G401 (cell line): ENCODE results near the gene PPP1R26. TPM values are rescaled to one million over a fixed set of nuclear protein-coding genes. Genes with fewer than 3 reads are reported as not detected.
"Not testable (repeated sequence)": the region's sequence is repeated elsewhere in the genome, so short reads cannot be mapped to it uniquely, and the experiment has no call there.

ENCODE experiments used
- DNase-seq: peaks from one replicate; pipeline ENCODE4 v3.0.0-alpha.2; 2015; ENCODE audit warnings: low spot score
- in situ Hi-C: cut with HindIII; loops from 2 replicates; pipeline ENCODE4 v1.10.0; 2016; ENCODE audit warnings: low sequenced_read_pairs, mixed read lengths
- total RNA-seq: library from RNA; depleted of rRNA; stranded (reverse); fragments of >200 nt; shearing (Covaris generic); gene quantifications from 2 replicates; pipeline ENCODE4 v1.2.3, GENCODE V29; 2014

PPP1R26 gene
- total RNA-seq, 1 experiment from 2014 or later = 17.9 TPM

- DNase-seq = no peak
- in situ Hi-C loops = no loop called here
Measured at GRCh38 chr9:135502168-135502872, 22.7 kb downstream of the PPP1R26 start.

GRCh38 chr9:135502873-135503321 lies 23.3 kb downstream of the PPP1R26 start:
- in situ Hi-C loops = no loop called here
- no peak for DNase-seq

DNA sequence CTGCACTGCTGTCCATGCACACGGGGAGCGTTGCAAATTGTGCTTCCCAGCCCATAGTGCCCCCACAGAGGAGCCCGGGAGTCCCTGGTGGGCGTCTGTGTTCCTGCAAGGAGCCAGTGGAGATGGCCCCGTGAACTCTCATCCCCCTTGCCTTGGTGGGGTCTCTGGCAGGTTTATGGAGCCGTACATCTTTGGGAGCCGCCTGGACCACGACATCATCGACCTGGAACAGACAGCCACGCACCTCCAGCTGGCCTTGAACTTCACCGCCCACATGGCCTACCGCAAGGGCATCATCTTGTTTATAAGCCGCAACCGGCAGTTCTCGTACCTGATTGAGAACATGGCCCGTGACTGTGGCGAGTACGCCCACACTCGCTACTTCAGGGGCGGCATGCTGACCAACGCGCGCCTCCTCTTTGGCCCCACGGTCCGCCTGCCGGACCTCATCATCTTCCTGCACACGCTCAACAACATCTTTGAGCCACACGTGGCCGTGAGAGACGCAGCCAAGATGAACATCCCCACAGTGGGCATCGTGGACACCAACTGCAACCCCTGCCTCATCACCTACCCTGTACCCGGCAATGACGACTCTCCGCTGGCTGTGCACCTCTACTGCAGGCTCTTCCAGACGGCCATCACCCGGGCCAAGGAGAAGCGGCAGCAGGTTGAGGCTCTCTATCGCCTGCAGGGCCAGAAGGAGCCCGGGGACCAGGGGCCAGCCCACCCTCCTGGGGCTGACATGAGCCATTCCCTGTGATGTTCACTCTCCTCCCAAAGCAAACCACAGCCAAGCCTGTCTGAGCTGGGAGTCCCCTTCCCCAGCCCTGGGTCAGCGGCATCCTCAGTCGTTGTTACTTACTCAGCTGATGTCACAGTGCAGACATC lies 24.0 kb downstream of the PPP1R26 start:
- in situ Hi-C loops = no loop called here
- no peak for DNase-seq

DNA sequence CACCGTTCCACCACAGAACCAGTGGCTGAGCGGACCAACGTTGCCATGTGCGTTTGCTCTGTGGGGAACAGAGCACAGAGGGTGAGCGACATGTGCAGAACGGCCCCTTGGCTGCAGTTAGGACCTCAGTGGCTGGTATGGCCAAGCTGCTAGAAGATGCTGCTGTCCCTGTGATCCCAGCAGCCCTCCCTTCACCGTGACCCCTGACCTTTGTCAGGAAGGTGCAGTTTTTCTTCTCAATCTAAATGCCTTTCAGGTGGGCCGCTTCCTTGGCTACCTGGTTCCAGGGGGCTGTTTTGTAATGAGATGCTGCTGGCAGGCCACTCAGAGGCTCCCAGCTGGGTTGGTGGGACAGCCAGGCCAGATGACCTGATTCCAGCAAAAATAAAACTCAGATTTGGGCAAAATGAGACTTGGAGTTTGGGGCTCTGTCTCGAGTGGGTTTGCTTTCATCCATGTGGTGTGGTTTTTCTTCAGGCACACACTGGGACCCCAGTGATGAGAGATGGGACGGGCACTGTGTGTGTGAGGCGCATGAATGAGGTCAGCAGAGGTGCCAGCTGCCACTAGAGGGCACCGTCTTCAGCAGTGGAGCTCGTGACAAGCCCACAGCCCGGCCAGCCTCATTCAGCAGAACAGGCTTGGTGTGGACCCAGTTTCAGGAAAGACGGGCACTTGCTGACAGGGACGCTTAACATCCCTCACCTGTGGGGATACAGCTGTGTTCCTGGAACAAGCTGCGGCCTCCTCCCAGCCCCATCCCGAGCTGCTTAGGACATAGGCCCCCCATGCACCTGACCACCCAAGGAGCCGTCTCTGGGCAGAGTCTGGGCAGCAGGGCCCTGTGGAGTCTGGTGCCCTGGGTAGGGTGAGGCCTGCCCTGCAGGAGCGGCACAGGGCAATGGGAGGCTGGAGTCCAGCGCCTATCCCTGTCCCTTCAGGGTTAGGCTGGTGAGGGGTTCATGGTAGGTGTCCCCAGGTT lies 25.0 kb downstream of the PPP1R26 start:
- peak; percentile 66 for DNase-seq
- in situ Hi-C loops = no loop called here

- no peak for DNase-seq
- in situ Hi-C loops = no loop called here
Measured at GRCh38 chr9:135505406-135506187, 26.0 kb downstream of the PPP1R26 start.

- no peak for DNase-seq
- in situ Hi-C loops = no loop called here
Measured at GRCh38 chr9:135506327-135507103, 26.9 kb downstream of the PPP1R26 start.

GRCh38 chr9:135507104-135508035 lies 27.8 kb downstream of the PPP1R26 start:
- DNase-seq = no peak
- in situ Hi-C loops = no loop called here

DNA sequence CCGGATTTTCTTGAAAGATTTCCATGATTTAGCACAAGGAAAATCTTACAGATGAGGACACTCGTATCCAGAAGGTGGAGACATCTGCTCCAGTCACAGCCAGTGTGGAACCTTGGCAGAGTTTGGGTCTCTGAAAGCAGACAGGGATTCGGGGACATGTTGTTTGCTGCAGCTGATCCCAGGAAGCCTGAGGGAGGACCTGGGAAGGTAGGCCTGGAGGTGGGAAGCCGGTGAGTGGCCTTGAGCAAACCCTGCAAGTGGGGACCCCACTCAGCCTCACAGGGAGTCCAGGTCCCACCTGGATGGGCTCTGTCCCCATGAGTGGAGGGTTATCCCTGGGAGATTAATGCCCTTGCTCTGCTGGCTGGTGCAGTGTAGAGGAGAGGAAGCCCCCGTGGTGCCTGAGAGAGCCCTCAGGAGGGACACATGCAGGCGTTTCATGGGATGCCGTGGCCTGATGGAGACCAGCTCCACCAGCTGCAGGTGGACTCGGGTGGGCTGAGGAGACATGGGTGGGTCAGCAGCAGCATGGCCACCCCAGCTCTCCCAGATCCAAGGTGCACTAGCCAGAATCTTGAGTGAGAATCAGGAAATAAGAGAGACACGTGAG lies 28.7 kb downstream of the PPP1R26 start:
- no peak for DNase-seq
- in situ Hi-C loops = no loop called here

DNA sequence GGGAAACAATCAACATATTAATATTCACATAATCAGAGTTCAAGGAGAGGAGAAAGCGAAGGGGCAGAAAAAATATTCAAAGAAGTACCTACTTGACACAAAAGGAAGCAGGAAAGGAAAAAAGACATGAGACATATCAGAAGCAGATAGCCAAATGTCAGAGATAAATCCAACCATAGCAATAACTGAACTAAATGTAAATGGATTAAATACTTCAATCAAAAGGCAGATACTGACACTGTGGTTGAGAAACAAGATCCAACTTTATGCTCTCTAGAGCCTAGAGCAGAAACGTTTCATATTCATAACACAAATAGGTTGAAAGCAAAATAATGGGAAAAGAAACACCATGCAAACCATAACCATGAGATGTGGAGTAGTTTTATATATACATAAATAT lies 29.9 kb downstream of the PPP1R26 start:
- DNase-seq = no peak
- in situ Hi-C loops = no loop called here

DNA sequence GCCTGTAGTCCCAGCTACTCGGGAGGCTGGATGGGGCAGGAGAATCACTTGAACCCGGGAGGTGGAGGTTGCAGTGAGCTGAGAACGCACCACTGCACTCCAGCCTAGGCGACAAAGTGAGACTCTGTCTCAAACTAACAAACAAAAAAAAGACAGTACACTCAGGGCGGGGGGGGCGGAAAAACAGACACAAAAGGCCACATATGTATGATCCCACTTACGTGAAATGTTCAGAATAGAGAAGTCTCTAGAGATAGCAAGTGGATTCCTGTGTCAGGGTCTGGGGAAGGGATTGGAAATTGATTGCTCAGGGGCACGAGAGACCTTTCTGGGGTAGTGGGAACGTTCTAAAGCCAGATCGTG lies 32.6 kb downstream of the PPP1R26 start:
- no peak for DNase-seq
- in situ Hi-C loops = no loop called here

GRCh38 chr9:135512904-135513303 lies 33.3 kb downstream of the PPP1R26 start:
- in situ Hi-C loops = no loop called here
- DNase-seq = no peak

DNA sequence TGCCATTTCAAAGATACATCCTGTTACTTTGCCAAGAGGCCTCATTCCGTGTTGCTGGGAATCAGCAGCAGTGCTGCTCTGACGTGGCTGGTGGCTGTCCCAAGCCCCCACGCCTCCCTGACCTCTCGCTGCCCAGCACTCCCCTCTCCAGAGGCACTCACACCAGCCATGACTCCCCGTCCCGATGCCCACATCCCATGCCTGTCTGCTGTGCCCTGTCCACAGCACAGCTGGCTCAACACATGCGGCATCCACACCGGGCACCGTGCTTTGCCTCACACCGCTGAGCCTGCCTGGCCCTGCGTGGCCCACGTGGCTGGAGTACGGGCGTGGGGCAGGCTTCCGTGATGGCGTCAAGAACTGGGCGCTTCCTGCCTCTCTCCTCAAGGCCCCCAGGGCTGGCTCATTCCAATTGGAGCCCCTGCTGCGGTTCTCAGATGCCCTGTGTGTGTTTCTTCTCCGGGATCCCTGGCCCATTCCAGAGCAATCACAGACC lies 33.8 kb downstream of the PPP1R26 start:
- in situ Hi-C loops = no loop called here
- no peak for DNase-seq

- DNase-seq, in situ Hi-C loops: not testable (repeated sequence)
Measured at GRCh38 chr9:135513906-135514305, 34.3 kb downstream of the PPP1R26 start.

- no peak for DNase-seq
- in situ Hi-C loops = no loop called here
Measured at GRCh38 chr9:135514342-135515082, 34.9 kb downstream of the PPP1R26 start.

- DNase-seq = no peak
- in situ Hi-C loops = no loop called here
Measured at GRCh38 chr9:135515083-135515951, 35.7 kb downstream of the PPP1R26 start.
